ENCODE results near the gene SYCP1. TPM values are rescaled to one million over a fixed set of nuclear protein-coding genes. Genes with fewer than 3 reads are reported as not detected.

The SYCP1 gene
- total RNA-seq, 1 donor from 2014 or later, result not detected

DNA sequence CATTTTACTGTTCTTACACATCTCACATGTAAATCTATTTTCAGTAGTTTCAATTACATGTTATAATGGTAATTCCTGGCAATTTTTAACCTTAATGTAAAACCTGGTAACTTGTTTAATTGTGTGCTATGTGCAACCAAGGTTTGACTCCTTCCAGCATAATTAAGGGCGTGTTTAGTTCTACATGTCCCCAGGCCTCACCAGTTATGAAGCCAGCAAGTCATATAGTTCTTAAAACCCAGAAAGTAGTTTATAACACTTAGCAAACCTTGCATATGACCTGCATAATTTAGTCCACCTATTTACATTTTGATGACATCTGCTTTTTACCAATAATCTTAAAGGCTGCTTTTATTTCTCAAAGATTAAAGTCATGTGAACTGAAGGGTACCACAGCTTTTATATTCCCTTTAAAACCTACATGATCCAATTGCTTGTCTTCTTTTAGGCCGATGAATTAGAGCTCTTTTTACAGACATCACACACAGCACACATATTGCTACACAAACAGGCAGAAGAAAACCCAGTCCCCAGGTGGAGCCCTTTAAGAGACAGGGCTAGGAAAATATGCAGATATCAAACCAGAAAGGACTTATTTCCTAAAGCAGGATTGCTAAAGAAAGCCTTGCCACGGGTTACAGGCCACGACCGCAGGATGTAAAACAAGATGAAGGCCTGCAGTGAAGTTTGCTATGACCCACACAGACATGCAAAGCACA, 23.2 kb upstream of the SYCP1 start:
- no peak overlapping the region for H3K27ac Mint-ChIP-seq (ENCODE audit: unreplicated experiment)

DNA sequence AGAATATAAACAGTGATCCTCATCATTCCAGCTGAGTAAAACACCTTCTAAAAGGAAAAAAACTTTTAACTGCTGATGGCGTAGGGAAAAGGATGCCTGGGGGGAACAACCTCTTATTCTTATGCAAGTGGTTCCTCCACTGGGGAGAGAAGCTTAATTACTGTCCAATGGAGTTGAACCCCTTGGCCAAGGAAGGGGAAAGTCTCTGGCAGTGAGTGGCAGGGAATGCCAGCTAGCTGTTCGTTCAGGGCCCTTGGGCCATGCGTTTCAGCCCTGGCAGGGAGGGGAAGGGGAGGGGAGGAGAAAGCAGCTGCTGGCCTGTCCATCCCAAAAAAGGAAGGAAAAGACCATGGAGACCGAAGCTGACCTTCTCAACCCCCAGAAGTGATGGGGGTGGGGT, 22.6 kb upstream of the SYCP1 start:
- Mint-ChIP-seq H3K27me3 (ENCODE audit: low read depth) (no peaks in the 10 kb centered on the region), H3K4me1 (no peaks in the 10 kb centered on the region), H3K36me3 (ENCODE audit: low read depth) (no peaks in the 10 kb centered on the region), H3K9me3 (no peaks in the 10 kb centered on the region), H3K4me3 (no peak overlapping the region), H3K27ac (ENCODE audit: unreplicated experiment) (no peak overlapping the region)
- TF ChIP-seq, protein P1, sequence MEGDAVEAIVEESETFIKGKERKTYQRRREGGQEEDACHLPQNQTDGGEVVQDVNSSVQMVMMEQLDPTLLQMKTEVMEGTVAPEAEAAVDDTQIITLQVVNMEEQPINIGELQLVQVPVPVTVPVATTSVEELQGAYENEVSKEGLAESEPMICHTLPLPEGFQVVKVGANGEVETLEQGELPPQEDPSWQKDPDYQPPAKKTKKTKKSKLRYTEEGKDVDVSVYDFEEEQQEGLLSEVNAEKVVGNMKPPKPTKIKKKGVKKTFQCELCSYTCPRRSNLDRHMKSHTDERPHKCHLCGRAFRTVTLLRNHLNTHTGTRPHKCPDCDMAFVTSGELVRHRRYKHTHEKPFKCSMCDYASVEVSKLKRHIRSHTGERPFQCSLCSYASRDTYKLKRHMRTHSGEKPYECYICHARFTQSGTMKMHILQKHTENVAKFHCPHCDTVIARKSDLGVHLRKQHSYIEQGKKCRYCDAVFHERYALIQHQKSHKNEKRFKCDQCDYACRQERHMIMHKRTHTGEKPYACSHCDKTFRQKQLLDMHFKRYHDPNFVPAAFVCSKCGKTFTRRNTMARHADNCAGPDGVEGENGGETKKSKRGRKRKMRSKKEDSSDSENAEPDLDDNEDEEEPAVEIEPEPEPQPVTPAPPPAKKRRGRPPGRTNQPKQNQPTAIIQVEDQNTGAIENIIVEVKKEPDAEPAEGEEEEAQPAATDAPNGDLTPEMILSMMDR (conservative IDR thresholded peaks at IDR 0.05), result no peak
- DNase-seq (ENCODE audit: low read depth, low spot score), result no peak

More for the DNA sequence above, 23.2 kb upstream of the SYCP1 start:
- TF ChIP-seq, protein P1 (conservative IDR thresholded peaks at IDR 0.05), result no peak
- Mint-ChIP-seq H3K27me3 (ENCODE audit: low read depth) (no peaks in the 10 kb centered on the region), H3K36me3 (ENCODE audit: low read depth) (no peaks in the 10 kb centered on the region), H3K9me3 (no peaks in the 10 kb centered on the region), H3K4me1 (no peaks in the 10 kb centered on the region), H3K4me3 (no peak overlapping the region)
- no peak for DNase-seq (ENCODE audit: low read depth, low spot score)

DNA sequence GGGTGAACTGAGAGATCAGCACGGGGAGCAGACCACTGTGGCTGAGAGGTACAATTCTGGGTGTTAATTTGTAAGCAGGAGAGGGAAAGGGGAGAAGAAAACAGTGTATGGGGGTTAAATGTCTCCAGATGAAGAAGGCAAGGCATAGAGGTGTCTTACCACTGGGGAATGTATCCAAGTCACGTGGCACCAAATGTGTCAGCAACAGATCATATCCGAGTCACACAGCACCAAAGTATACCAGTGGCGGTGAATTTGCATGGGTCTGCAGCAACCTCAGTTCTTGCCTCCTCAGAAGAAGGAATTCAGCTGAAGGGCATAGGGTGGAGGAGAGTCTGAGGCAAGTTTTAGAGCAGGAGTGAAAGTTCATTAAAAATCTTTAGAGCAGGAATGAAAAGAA, 21.2 kb upstream of the SYCP1 start:
- Mint-ChIP-seq H3K9me3 (no peaks in the 10 kb centered on the region), H3K27ac (ENCODE audit: unreplicated experiment) (no peak overlapping the region), H3K4me3 (no peak overlapping the region), H3K4me1 (no peaks in the 10 kb centered on the region), H3K27me3 (ENCODE audit: low read depth) (peaks cover 2% of the 10 kb centered on the region), H3K36me3 (ENCODE audit: low read depth) (no peaks in the 10 kb centered on the region)
- TF ChIP-seq, protein P1 (conservative IDR thresholded peaks at IDR 0.05), result no peak
- no peak for DNase-seq (ENCODE audit: low read depth, low spot score)

DNA sequence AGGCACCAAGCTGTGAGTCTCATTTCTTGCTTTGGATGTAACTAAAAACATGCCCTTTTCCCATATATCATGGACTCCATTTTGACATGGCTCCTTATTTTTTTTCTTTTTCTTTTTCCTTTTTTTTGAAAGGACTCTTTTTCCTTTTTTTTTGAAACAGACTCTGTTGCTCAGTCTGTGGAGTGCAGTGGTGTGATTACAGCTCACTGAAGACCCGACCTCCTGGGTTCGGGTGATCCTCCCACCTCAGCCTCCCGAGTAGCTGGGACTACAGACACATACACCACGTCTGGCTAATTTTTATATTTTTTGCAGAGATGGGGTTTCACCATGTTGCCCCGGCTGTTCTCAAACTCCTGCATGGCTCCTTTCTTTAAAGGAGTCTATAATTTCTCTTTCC, 10.4 kb upstream of the SYCP1 start:
- Mint-ChIP-seq H3K27me3 (ENCODE audit: low read depth) (peaks cover 44% of the 10 kb centered on the region), H3K36me3 (ENCODE audit: low read depth) (no peaks in the 10 kb centered on the region), H3K27ac (ENCODE audit: unreplicated experiment) (no peak overlapping the region), H3K4me3 (no peak overlapping the region), H3K9me3 (no peaks in the 10 kb centered on the region), H3K4me1 (no peaks in the 10 kb centered on the region)
- TF ChIP-seq, protein P1 (conservative IDR thresholded peaks at IDR 0.05), result no peak
- DNase-seq (ENCODE audit: low read depth, low spot score), result no peak

DNA sequence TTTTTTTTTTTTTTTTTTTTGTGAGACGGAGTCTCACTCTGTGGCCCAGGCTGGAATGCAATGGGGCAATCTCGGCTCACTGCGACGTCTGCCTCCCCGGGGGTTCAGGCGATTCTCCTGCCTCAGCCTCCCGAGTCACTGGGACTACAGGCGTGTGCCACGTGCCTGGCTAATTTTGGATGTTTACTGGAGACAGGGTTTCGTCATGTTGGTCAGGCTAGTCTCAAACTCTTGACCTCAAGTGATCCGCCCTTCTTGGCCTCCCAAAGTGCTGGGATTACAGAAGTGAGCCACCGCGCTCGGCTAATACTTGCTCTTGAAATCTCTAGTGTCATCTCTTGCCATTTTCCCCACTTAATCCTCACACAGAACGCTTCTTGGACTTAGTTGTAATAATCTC, 1.1 kb upstream of the SYCP1 start:
- no peaks in the 10 kb centered on the region for H3K36me3 Mint-ChIP-seq (ENCODE audit: low read depth)
- H3K9me3 Mint-ChIP-seq, result no peaks in the 10 kb centered on the region
- DNase-seq (ENCODE audit: low read depth, low spot score), result no peak
- H3K4me3 Mint-ChIP-seq, result no peak overlapping the region
- no peak overlapping the region for H3K27ac Mint-ChIP-seq (ENCODE audit: unreplicated experiment)
- H3K27me3 Mint-ChIP-seq (ENCODE audit: low read depth), result peaks cover 34% of the 10 kb centered on the region
- TF ChIP-seq, protein P1 (conservative IDR thresholded peaks at IDR 0.05), result no peak
- no peaks in the 10 kb centered on the region for H3K4me1 Mint-ChIP-seq

Data from neural crest cell (in vitro differentiated cells).